ENCODE results near the gene PLA2G4E. TPM values are rescaled to one million over a fixed set of nuclear protein-coding genes. Genes with fewer than 3 reads are reported as not detected.

The PLA2G4E gene
- total RNA-seq, 3 donors from 2014 or later: not detected

DNA sequence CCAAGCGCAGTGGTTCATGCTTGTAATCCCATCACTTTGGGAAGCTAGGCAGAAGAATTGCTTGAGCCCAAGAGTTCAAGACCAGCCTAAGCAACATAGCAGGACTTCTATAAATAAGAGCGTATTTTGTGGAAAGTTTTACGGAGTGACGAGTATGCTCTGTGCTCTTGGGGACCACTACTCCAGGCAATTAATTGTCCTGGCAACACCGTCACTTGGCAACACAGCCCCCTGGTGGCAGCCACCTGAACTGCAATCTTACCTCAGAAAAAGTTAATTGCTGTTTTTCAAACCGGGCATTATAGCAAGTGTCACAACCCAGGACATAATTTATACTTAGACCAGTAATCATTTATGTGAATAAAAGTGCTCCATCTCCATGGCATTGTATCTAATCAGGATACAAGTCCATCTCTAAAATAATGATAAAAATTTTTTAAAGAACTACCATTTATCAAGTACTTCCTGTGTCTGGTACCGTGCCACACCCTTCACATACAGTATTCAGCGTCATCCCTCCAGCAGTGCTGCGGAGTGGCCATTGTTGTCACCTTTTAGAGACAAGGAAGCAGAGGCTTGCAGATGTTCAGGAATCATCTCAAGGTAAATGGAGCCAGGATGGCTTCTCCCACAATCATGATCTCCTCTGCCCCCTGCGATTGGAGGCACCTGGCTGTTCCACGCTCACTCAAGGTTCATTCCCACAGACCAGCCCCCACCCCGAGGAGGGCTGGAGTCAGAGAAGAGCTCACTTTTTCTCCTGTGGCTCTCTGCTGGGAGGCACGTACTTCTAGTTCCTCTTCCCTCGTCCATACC, 39.0 kb upstream of the PLA2G4E start:
- Histone ChIP-seq H3K9me3 (no peaks in the 10 kb centered on the region), H3K4me3 (no peak overlapping the region), H3K27ac (no peak overlapping the region), H3K36me3 (no peaks in the 10 kb centered on the region), H3K4me1 (no peaks in the 10 kb centered on the region), H3K27me3 (no peaks in the 10 kb centered on the region)
- peak in 1 of 2 donors; percentile 30 for DNase-seq (ENCODE audit: low spot score in 2 of 2)
- TF ChIP-seq, protein P1, sequence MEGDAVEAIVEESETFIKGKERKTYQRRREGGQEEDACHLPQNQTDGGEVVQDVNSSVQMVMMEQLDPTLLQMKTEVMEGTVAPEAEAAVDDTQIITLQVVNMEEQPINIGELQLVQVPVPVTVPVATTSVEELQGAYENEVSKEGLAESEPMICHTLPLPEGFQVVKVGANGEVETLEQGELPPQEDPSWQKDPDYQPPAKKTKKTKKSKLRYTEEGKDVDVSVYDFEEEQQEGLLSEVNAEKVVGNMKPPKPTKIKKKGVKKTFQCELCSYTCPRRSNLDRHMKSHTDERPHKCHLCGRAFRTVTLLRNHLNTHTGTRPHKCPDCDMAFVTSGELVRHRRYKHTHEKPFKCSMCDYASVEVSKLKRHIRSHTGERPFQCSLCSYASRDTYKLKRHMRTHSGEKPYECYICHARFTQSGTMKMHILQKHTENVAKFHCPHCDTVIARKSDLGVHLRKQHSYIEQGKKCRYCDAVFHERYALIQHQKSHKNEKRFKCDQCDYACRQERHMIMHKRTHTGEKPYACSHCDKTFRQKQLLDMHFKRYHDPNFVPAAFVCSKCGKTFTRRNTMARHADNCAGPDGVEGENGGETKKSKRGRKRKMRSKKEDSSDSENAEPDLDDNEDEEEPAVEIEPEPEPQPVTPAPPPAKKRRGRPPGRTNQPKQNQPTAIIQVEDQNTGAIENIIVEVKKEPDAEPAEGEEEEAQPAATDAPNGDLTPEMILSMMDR (IDR thresholded peaks at IDR 0.05): peak; percentile 84 to 88 (median 87)
- no peak for TF ChIP-seq POLR2AphosphoS5 (IDR thresholded peaks at IDR 0.05)
- no peak for TF ChIP-seq POLR2A (IDR thresholded peaks at IDR 0.05)
- intact Hi-C loops (cut with DNase I; ENCODE audit: low total_unique reads): loop anchor here (5.0 kb wide), 1 partner anchor 63 kb away; no protein-coding TSS in a partner anchor

DNA sequence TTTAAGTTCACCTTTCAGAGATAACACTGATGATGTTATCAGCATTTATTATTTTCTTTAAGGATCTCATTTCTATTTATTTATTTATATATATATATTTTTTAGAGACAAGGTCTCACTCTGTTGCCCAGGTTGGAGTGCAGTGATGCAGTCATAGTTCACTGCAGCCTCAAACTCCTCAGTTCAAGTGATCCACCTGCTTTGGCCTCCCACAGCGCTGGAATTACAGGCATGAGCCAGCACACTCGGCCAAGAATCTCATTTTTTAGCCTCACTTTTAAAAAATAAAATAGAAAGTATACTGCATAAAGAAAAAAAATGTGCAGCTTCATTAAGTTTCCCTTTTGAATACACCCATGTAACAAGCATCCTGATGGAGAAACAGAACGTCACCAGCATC, 37.9 kb upstream of the PLA2G4E start:
- no peaks in the 10 kb centered on the region for H3K9me3 ChIP-seq
- intact Hi-C loops (cut with DNase I; ENCODE audit: low total_unique reads): no loop called here
- H3K36me3 ChIP-seq: no peaks in the 10 kb centered on the region
- H3K27me3 ChIP-seq: no peaks in the 10 kb centered on the region
- H3K4me3 ChIP-seq: no peak overlapping the region
- DNase-seq (ENCODE audit: low spot score in 2 of 2): peak in 1 of 2 donors; percentile 20
- TF ChIP-seq POLR2AphosphoS5 (IDR thresholded peaks at IDR 0.05): no peak
- TF ChIP-seq, protein P1 (IDR thresholded peaks at IDR 0.05): no peak
- TF ChIP-seq POLR2A (IDR thresholded peaks at IDR 0.05): no peak
- H3K27ac ChIP-seq: no peak overlapping the region
- H3K4me1 ChIP-seq: no peaks in the 10 kb centered on the region

DNA sequence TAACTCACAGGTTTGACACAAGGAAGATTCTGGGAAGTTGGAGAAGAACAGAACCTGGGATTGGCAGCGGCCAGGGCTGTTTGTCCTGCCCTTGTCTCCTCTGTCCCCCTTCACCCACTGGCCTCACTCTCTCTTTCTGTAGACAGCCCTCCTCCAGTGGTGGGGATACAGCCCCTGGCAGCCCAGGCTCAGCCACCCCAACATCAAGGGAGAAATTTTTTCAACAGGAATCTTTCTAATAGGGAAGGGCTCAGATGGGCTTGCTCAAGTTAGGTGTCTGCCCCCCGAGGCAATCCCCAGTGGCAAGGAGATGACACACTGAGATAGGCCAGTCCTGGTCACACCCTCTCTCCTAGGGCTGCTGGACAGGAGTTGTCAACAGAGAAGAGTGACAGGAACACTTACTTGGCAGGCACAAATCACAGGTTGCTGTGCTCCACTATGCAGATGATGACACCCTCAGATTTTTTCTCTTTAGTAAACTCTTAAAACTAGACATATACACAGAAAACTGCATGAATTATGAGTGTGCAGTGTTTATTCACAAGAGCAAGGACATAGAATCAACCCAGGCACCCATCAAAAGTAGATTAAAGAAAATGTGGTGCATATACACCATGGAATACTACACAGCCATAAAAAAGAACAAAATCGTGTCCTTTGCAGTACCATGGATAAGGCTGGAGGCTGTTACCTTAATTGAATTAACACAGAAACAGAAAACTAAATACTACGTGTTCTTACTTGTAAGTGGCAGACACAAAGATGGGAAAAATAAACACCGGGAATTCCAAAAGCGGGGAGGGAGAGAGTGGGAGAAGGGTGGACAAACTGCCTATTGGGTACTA, 37.2 kb upstream of the PLA2G4E start:
- H3K4me3 ChIP-seq: peak overlapping the region in 2 of 3 donors; percentile 32 to 42
- H3K36me3 ChIP-seq: no peaks in the 10 kb centered on the region
- H3K9me3 ChIP-seq: no peaks in the 10 kb centered on the region
- intact Hi-C loops (cut with DNase I; ENCODE audit: low total_unique reads): no loop called here
- DNase-seq (ENCODE audit: low spot score in 2 of 2): peak in 1 of 2 donors; percentile 16
- no peaks in the 10 kb centered on the region for H3K27me3 ChIP-seq
- TF ChIP-seq POLR2AphosphoS5 (IDR thresholded peaks at IDR 0.05): peak in 1 of 3 donors; percentile 4
- TF ChIP-seq, protein P1 (IDR thresholded peaks at IDR 0.05): no peak
- no peak for TF ChIP-seq POLR2A (IDR thresholded peaks at IDR 0.05)
- H3K4me1 ChIP-seq: no peaks in the 10 kb centered on the region
- H3K27ac ChIP-seq: peak overlapping the region; percentile 92 to 96

DNA sequence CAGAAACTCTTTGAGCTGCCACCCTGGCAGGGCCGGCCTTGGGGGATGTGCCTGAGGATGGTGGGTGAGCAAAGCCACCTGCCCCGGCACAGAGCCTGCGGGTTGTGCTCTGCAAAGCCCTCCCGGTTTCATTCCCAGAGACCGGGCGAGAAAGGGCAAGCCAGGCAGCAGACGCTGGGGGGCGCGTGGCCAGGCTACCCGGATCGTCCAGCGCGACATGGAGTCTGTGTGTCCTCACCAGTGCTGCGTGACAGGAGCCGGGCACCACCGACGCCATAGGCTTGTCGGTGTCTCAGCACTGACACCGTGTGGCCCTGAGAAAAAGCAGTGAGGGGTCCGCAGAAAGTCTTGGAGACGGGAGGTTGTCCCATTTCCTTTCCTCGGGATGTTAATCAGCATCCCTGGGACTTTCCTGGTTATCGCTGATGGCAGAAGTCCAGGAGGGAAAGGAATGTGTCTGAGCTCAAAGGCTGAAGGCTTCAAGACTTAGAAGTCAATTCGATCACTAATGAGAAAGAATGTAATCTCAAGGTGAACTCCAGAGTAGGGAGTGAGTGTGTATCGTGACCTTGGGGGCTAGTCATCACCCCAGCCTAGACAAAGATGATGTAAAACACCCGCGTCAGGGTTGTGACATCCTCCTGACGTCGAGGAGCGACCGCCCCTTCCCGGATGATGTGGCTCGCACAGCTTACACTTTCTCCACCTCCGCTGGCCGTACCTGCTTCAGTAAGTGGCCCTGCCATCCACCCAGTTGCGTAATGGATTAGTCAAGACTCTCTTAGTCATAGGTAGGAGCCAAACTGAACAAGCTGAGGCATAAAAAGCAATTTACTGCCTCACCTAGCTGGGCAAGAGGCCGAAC, 36.3 kb upstream of the PLA2G4E start:
- TF ChIP-seq, protein P1 (IDR thresholded peaks at IDR 0.05): peak; percentile 8 to 57 (median 43)
- peak; percentile 14 for TF ChIP-seq POLR2A (IDR thresholded peaks at IDR 0.05)
- peak in 2 of 3 donors; percentile 81 to 87 for TF ChIP-seq POLR2AphosphoS5 (IDR thresholded peaks at IDR 0.05)
- Histone ChIP-seq H3K27ac (peak overlapping the region; percentile 92 to 96), H3K27me3 (no peaks in the 10 kb centered on the region), H3K4me3 (peak overlapping the region in 2 of 3 donors; percentile 42 to 59), H3K4me1 (no peaks in the 10 kb centered on the region), H3K36me3 (no peaks in the 10 kb centered on the region), H3K9me3 (no peaks in the 10 kb centered on the region)
- intact Hi-C loops (cut with DNase I; ENCODE audit: low total_unique reads): no loop called here
- DNase-seq (ENCODE audit: low spot score in 2 of 2): peak; percentile 82 to 98

Data from breast epithelium (tissue), 4 donors.